Endothelial cell of umbilical vein (primary cell): ENCODE data around the gene PHKA2. TPM values are rescaled to one million over a fixed set of nuclear protein-coding genes. Genes with fewer than 3 reads are reported as not detected.

ENCODE experiments used
- BruUV-seq: library from RNA; stranded (reverse); fragments of 400-500 nt; replicated peaks from 2 replicates; lab custom pipeline; 2021; lab: Mats Ljungman, UMichigan
- CTCF ChIA-PET: fragments of 300-600, 350-600 bp; sonication (Branson Sonifier 250); formaldehyde crosslinking; loops from one replicate; lab custom pipeline; 2021; ENCODE audit warnings: antibody characterized with exemption, inconsistent platforms; lab: Charles Lee
- POLR2A ChIA-PET: fragments of 300-600, 350-600 bp; sonication (Branson Sonifier 250); formaldehyde crosslinking; loops from one replicate; lab custom pipeline; 2021; ENCODE audit warnings: antibody characterized with exemption, inconsistent platforms; lab: Charles Lee
- DNase-seq: peaks from one replicate; pipeline ENCODE4 v3.0.0-alpha.2; 2011; ENCODE audit warnings: low read depth, low spot score
- FAIRE-seq: peaks from 2 replicates; lab custom pipeline; 2011; peaks lifted over from hg19 to GRCh38; lab: Jason Lieb, UNC
- H2AFZ ChIP-seq: 2 replicates; pipeline ENCODE4 v1.6.0; 2012; ENCODE audit warnings: low read depth, low read length, control low read depth, inconsistent platforms
- H3K27ac ChIP-seq: 2 replicates; pipeline ENCODE4 v1.5.1; 2011; ENCODE audit warnings: low read depth, mild to moderate bottlenecking, control low read depth, low read length, moderate library complexity; ENCODE audit not compliant: insufficient read depth
- H3K27me3 ChIP-seq, 2 experiments: 2 replicates each; pipeline versions ENCODE4 v1.6.0 to v1.6.1; 2011; ENCODE audit warnings: low read length in 2 of 2, mixed read lengths in 1 of 2; ENCODE audit not compliant: control insufficient read depth in 2 of 2, insufficient read depth in 2 of 2
- H3K36me3 ChIP-seq, 2 experiments: 2 replicates in 1 of 2; 3 replicates in 1 of 2; pipeline ENCODE4 v1.5.1; 2011; ENCODE audit warnings: low read length in 2 of 2, mild to moderate bottlenecking in 1 of 2, moderate library complexity in 1 of 2; ENCODE audit not compliant: control insufficient read depth in 2 of 2, insufficient read depth in 2 of 2; ENCODE audit errors: extremely low read depth in 1 of 2
- H3K4me1 ChIP-seq: 3 replicates; pipeline ENCODE4 v1.5.1; 2011; ENCODE audit warnings: mild to moderate bottlenecking, low read length; ENCODE audit not compliant: control insufficient read depth, insufficient read depth; ENCODE audit errors: extremely low read depth
- H3K4me2 ChIP-seq: 2 replicates; pipeline ENCODE4 v1.6.1; 2011; ENCODE audit warnings: low read length, control low read depth, mixed read lengths; ENCODE audit not compliant: insufficient read depth
- H3K4me3 ChIP-seq, 3 experiments: fragments of 200-600 bp in 1 of 3; sonication (generic), shearing (Covaris generic) in 1 of 3; replicated peaks in 1 of 3; 2 replicates each; pipeline ENCODE4 v1.5.1; 2011 to 2016; ENCODE audit warnings: control low read depth in 3 of 3, low read length in 3 of 3, mild to moderate bottlenecking in 2 of 3, inconsistent platforms in 1 of 3, low read depth in 1 of 3, moderate library complexity in 1 of 3; ENCODE audit not compliant: insufficient read depth in 1 of 3
- H3K79me2 ChIP-seq: 2 replicates; pipeline ENCODE4 v1.6.0; 2012; ENCODE audit warnings: low read length, inconsistent platforms; ENCODE audit not compliant: control insufficient read depth, insufficient read depth
- H3K9ac ChIP-seq: replicated peaks from 2 replicates; pipeline ENCODE3; 2011; ENCODE audit warnings: low read length, control low read depth; ENCODE audit not compliant: insufficient read depth; ENCODE audit errors: extremely low read depth
- H3K9me1 ChIP-seq: replicated peaks from 3 replicates; pipeline ENCODE4 v1.6.0; 2011; ENCODE audit warnings: mild to moderate bottlenecking, low read length; ENCODE audit not compliant: control insufficient read depth, insufficient read depth; ENCODE audit errors: extremely low read depth
- H3K9me3 ChIP-seq: replicated peaks from 2 replicates; pipeline ENCODE4 v1.5.1; 2012; ENCODE audit warnings: low read length, inconsistent platforms; ENCODE audit not compliant: control insufficient read depth, insufficient read depth
- H4K20me1 ChIP-seq: replicated peaks from 2 replicates; pipeline ENCODE3; 2011; ENCODE audit warnings: mild to moderate bottlenecking, low read length; ENCODE audit not compliant: control insufficient read depth, insufficient read depth; ENCODE audit errors: extremely low read depth
- CTCF ChIP-seq, 2 donors: IDR thresholded peaks; 1 replicate in 1 of 2; 2 replicates in 1 of 2; pipeline ENCODE4 v1.5.1; 2011; ENCODE audit warnings: low read length in 2 of 2, mild to moderate bottlenecking in 2 of 2, moderate library complexity in 2 of 2, control low read depth in 1 of 2, inconsistent platforms in 1 of 2, low read depth in 1 of 2; ENCODE audit not compliant: insufficient read depth in 1 of 2; ENCODE audit errors: extremely low read depth in 1 of 2
- EZH2 ChIP-seq: IDR thresholded peaks from 2 replicates; pipeline ENCODE4 v1.6.1; 2012; ENCODE audit warnings: borderline replicate concordance, low read depth, mild to moderate bottlenecking, moderate library complexity, low read length, inconsistent platforms; ENCODE audit not compliant: severe bottlenecking
- FOS ChIP-seq: IDR thresholded peaks from 2 replicates; pipeline ENCODE4 v1.6.1; 2011; ENCODE audit warnings: mild to moderate bottlenecking, low read length, moderate library complexity, borderline replicate concordance; ENCODE audit not compliant: insufficient read depth
- GATA2 ChIP-seq: IDR thresholded peaks from 2 replicates; pipeline ENCODE4 v1.7.0; 2011; ENCODE audit warnings: low read depth, mild to moderate bottlenecking, moderate library complexity, mixed read lengths, low read length; ENCODE audit not compliant: insufficient read length, insufficient read depth
- JUN ChIP-seq: IDR thresholded peaks from 2 replicates; pipeline ENCODE4 v1.6.1; 2011; ENCODE audit warnings: borderline replicate concordance, low read depth; ENCODE audit not compliant: insufficient read length, insufficient read depth
- MYC ChIP-seq: IDR thresholded peaks from one replicate; pipeline ENCODE4 v1.6.1; 2011; ENCODE audit warnings: mild to moderate bottlenecking, low read depth, low read length
- POLR2A ChIP-seq: IDR thresholded peaks from 2 replicates; pipeline ENCODE4 v1.6.1; 2012; ENCODE audit warnings: low read depth, mild to moderate bottlenecking, control low read depth, low read length
- POLR2AphosphoS5 ChIP-seq: IDR thresholded peaks from 2 replicates; pipeline ENCODE4 v1.6.1; 2012; ENCODE audit warnings: low read depth, mild to moderate bottlenecking, control low read depth, low read length, moderate library complexity; ENCODE audit not compliant: insufficient read depth
- dilution Hi-C: fragments of 300-500 bp; cut with MboI; formaldehyde crosslinking; loops from one replicate; pipeline ENCODE4 v1.15.0; 2019; ENCODE audit warnings: low sequenced_read_pairs; ENCODE audit not compliant: extremely low pct_ligation_motif_present
- intact Hi-C: fragments of 100-400 bp; cut with micrococcal nuclease; formaldehyde crosslinking; loops from one replicate; pipeline ENCODE4 v1.10.0; 2022
- polyA plus RNA-seq, 4 experiments: library from polyadenylated mRNA; depleted of rRNA in 3 of 4; stranded (reverse) in 3 of 4; unstranded in 1 of 4; fragments of >200 nt; gene quantifications; 2 replicates each; pipeline versions ENCODE4 v1.2.1 to v1.2.3, GENCODE V29; 2011 to 2012; ENCODE audit warnings: missing spikeins in 1 of 4
- total RNA-seq: library from RNA; stranded (reverse); gene quantifications from 2 replicates; pipeline ENCODE4 v1.2.3, GENCODE V29; 2021
- TF ChIP-seq, protein P1 (sequence below): IDR thresholded peaks from 2 replicates; pipeline ENCODE4 v1.6.1; 2011; ENCODE audit not compliant: insufficient read depth, insufficient read length

PHKA2 gene
- total and polyA plus RNA-seq, 2 donors (not counting 3 experiments of a cell fraction or from before 2014, with no cell fraction given): 16.7 to 17.1 TPM

- no peak for FAIRE-seq
- dilution Hi-C loops: no loop called here
These were observed 49.2 kb downstream of the PHKA2 start for GRCh38 chrX:18934708-18935107.

More at GRCh38 chrX:18934708-18935107, 49.2 kb downstream of the PHKA2 start:
- H3K36me3 ChIP-seq: no peaks in the 10 kb centered on the region
- no peak overlapping the region for H3K9ac ChIP-seq
- intact Hi-C loops: no loop called here
- ChIA-PET CTCF (interaction anchor here (2.2 kb wide), 1 partner anchor 399 kb away, joined by 10 read pairs; no protein-coding TSS in a partner anchor), POLR2A (no interaction called here)
- TF ChIP-seq MYC: no peak
- no peak for TF ChIP-seq EZH2
- TF ChIP-seq CTCF (IDR thresholded peaks at IDR 0.05; ENCODE audit: extremely low read depth in 1 of 2, insufficient read depth in 1 of 2, low read depth in 1 of 2, low read length in 2 of 2): no peak
- no peak for TF ChIP-seq GATA2
- TF ChIP-seq FOS: no peak
- TF ChIP-seq POLR2A: no peak
- TF ChIP-seq, protein P1, sequence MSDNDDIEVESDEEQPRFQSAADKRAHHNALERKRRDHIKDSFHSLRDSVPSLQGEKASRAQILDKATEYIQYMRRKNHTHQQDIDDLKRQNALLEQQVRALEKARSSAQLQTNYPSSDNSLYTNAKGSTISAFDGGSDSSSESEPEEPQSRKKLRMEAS: no peak
- TF ChIP-seq JUN: no peak
- TF ChIP-seq POLR2AphosphoS5: no peak
- no peak overlapping the region for H3K4me2 ChIP-seq
- H3K9me3 ChIP-seq: no peaks in the 10 kb centered on the region
- H3K27me3 ChIP-seq: no peaks in the 10 kb centered on the region
- no peaks in the 10 kb centered on the region for H3K79me2 ChIP-seq
- no peak overlapping the region for H2AFZ ChIP-seq
- no peaks in the 10 kb centered on the region for H4K20me1 ChIP-seq
- no peaks in the 10 kb centered on the region for H3K9me1 ChIP-seq
- no peak overlapping the region for H3K27ac ChIP-seq
- no peak for DNase-seq
- H3K4me3 ChIP-seq: no peak overlapping the region
- H3K4me1 ChIP-seq: no peaks in the 10 kb centered on the region
- no TSS peak for BruUV-seq
